ACC112 (cell line): ENCODE measurements around the gene ICAM5.

Experiments
- H2AFZ ChIP-seq: fragments of 200-600 bp; sonication (generic); one replicate; pipeline ENCODE4 v1.6.0; 2017; ENCODE audit warnings: antibody characterized with exemption, low read length; ENCODE audit not compliant: unreplicated experiment
- H3K27ac ChIP-seq: fragments of 200-600 bp; sonication (generic); 2 replicates; pipeline ENCODE4 v1.5.1; 2014; ENCODE audit warnings: low read depth, mild to moderate bottlenecking, antibody characterized with exemption, low read length, moderate library complexity
- H3K27me3 ChIP-seq: fragments of 200-600 bp; sonication (generic); 2 replicates; pipeline ENCODE4 v1.6.1; 2014; ENCODE audit warnings: mild to moderate bottlenecking, antibody characterized with exemption, low read length, moderate library complexity, mixed read lengths; ENCODE audit not compliant: insufficient read depth
- H3K36me3 ChIP-seq: fragments of 200-600 bp; sonication (generic); 2 replicates; pipeline ENCODE4 v1.6.1; 2016; ENCODE audit warnings: mild to moderate bottlenecking, antibody characterized with exemption, low read length, moderate library complexity, mixed read lengths; ENCODE audit not compliant: insufficient read depth
- H3K4me1 ChIP-seq: fragments of 200-600 bp; sonication (generic); one replicate; pipeline ENCODE4 v1.6.1; 2016; ENCODE audit warnings: low read length, mixed read lengths; ENCODE audit not compliant: insufficient read depth, unreplicated experiment, control insufficient read depth
- H3K4me3 ChIP-seq: fragments of 200-600 bp; sonication (generic); 2 replicates; pipeline ENCODE4 v1.5.1; 2014; ENCODE audit warnings: mild to moderate bottlenecking, low read depth, low read length
- H3K79me2 ChIP-seq: fragments of 200-600 bp; sonication (generic); one replicate; pipeline ENCODE4 v1.6.0; 2016; ENCODE audit warnings: low read length; ENCODE audit not compliant: control insufficient read depth, unreplicated experiment, insufficient read depth

ICAM5 gene

DNA sequence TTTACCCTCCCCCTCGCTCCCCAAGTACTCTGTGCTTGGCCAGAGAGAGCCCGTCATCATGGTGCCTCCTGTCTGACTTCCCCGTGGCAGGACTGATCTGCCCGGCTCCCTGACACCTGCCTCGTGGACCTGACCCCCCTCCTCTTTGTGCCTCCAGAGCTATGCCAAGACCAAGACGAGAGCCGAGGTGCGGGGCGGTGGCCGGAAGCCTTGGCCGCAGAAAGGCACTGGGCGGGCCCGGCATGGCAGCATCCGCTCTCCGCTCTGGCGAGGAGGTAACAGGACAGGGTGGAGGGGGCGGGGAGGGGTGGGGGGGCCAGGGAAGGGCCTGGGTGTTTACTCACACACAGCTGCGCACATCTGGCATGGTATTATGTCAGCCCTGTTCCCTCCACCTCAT, 33.2 kb upstream of the ICAM5 start:
- Histone ChIP-seq H3K79me2 (peaks cover 9% of the 10 kb centered on the region), H3K4me1 (no peaks in the 10 kb centered on the region), H2AFZ (no peak overlapping the region), H3K4me3 (no peak overlapping the region), H3K36me3 (no peaks in the 10 kb centered on the region), H3K27me3 (no peaks in the 10 kb centered on the region), H3K27ac (no peak overlapping the region)

DNA sequence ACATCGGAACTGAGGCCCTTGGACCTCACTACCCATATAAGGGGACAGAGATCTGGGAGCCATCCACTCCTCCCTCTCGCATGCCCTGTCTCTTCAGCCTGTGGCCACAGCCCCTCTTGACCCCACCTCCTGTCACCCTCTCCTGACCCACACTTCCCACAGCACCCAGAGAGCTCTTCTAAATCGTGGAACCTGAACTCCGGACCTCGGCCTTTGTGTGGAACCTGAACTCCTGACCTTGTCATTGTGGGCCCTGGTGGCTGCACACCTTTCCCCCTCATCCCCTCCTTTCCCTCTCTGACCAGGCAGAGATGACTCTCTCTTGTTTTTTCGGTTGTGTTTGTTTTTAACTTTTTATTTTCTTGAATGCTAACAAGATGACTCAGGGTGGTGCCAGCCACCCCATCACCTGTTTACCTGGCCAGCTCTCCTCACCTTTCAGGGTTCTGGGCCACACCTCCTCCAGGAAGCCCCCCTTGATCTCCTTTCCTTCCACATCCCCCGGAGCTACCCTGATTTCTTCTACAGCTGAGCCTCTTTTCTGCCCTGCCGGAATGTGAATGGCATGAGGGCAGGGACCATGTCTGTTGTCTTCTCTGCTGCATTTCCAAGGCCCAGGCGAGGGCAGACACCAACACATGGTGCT, 32.7 kb upstream of the ICAM5 start:
- no peaks in the 10 kb centered on the region for H3K27me3 ChIP-seq
- H3K79me2 ChIP-seq, result peaks cover 9% of the 10 kb centered on the region
- no peak overlapping the region for H3K4me3 ChIP-seq
- H3K27ac ChIP-seq, result no peak overlapping the region
- no peaks in the 10 kb centered on the region for H3K4me1 ChIP-seq
- no peak overlapping the region for H2AFZ ChIP-seq
- no peaks in the 10 kb centered on the region for H3K36me3 ChIP-seq

DNA sequence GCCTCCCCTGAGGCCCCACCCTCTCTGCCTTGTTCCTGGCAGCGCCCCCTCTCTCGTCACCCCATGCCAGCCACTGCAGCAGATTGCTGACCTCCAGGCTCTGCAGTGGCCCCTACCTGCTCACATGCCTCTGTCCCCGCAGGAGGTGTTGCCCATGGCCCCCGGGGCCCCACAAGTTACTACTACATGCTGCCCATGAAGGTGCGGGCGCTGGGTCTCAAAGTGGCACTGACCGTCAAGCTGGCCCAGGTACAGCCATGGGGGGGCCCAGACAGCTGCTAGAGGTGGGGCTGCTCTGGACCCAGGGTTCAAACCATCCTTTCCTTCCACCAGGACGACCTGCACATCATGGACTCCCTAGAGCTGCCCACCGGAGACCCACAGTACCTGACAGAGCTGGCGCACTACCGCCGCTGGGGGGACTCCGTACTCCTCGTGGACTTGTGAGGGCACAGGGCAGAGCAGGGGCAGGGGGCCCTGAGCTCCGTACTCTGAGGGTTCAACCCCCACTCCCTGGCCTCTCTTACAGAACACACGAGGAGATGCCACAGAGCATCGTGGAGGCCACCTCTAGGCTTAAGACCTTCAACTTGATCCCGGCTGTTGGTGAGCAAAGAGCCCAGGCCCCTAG, 31.6 kb upstream of the ICAM5 start:
- H3K27ac ChIP-seq, result no peak overlapping the region
- no peaks in the 10 kb centered on the region for H3K36me3 ChIP-seq
- no peaks in the 10 kb centered on the region for H3K4me1 ChIP-seq
- H3K27me3 ChIP-seq, result no peaks in the 10 kb centered on the region
- no peaks in the 10 kb centered on the region for H3K79me2 ChIP-seq
- H2AFZ ChIP-seq, result no peak overlapping the region
- H3K4me3 ChIP-seq, result no peak overlapping the region

DNA sequence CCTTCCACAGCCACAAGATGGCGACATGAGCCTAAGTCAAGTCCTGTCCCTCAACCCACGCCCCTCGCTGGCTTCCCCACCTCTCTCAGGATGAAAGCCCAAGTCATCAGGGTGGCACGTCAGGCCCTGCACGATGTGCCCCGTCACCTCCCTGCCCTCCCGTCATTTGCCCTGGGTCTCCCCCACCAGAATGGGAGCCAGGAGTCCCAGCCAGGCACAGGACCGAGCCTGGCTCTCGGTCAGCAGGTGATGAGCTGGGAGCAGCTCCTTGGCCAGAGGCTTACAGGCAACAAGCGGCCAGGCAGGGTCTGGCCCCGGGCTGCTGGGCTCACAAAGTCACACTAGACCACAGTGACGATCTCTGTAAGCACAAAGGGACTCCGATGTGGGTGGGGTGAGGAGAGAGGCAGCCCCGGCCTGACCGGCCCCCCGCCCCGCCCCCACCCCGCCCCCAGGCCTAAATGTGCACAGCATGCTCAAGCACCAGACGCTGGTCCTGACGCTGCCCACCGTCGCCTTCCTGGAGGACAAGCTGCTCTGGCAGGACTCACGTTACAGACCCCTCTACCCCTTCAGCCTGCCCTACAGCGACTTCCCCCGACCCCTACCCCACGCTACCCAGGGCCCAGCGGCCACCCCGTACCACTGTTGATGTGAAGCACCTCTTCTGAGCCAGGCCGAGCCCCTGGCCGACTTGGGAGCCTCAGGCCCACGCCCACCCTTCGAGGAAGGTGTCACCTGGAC, 30.4 kb upstream of the ICAM5 start:
- Histone ChIP-seq H3K27me3 (no peaks in the 10 kb centered on the region), H3K27ac (no peak overlapping the region), H2AFZ (no peak overlapping the region), H3K36me3 (no peaks in the 10 kb centered on the region), H3K4me3 (no peak overlapping the region), H3K79me2 (no peaks in the 10 kb centered on the region), H3K4me1 (no peaks in the 10 kb centered on the region)

- no peaks in the 10 kb centered on the region for H3K79me2 ChIP-seq
- H3K27ac ChIP-seq, result no peak overlapping the region
- H2AFZ ChIP-seq, result no peak overlapping the region
- no peaks in the 10 kb centered on the region for H3K27me3 ChIP-seq
- H3K4me3 ChIP-seq, result no peak overlapping the region
- no peaks in the 10 kb centered on the region for H3K4me1 ChIP-seq
- H3K36me3 ChIP-seq, result no peaks in the 10 kb centered on the region
These were observed 29.6 kb upstream of the ICAM5 start for GRCh38 chr19:10260141-10260584.

- Histone ChIP-seq H3K4me3 (no peak overlapping the region), H2AFZ (no peak overlapping the region), H3K36me3 (no peaks in the 10 kb centered on the region), H3K4me1 (no peaks in the 10 kb centered on the region), H3K79me2 (no peaks in the 10 kb centered on the region), H3K27ac (no peak overlapping the region), H3K27me3 (no peaks in the 10 kb centered on the region)
These were observed 27.0 kb upstream of the ICAM5 start for GRCh38 chr19:10262771-10263170.

- Histone ChIP-seq H3K79me2 (peaks cover 8% of the 10 kb centered on the region), H3K27me3 (no peaks in the 10 kb centered on the region), H3K36me3 (no peaks in the 10 kb centered on the region), H3K27ac (no peak overlapping the region), H3K4me3 (no peak overlapping the region), H2AFZ (no peak overlapping the region), H3K4me1 (no peaks in the 10 kb centered on the region)
These were observed 23.0 kb upstream of the ICAM5 start for GRCh38 chr19:10266706-10267105.

GRCh38 chr19:10268071-10268470, 21.7 kb upstream of the ICAM5 start:
- peaks cover 3% of the 10 kb centered on the region for H3K4me1 ChIP-seq
- H3K27ac ChIP-seq, result no peak overlapping the region
- H3K4me3 ChIP-seq, result no peak overlapping the region
- no peaks in the 10 kb centered on the region for H3K36me3 ChIP-seq
- H3K27me3 ChIP-seq, result no peaks in the 10 kb centered on the region
- H2AFZ ChIP-seq, result no peak overlapping the region
- H3K79me2 ChIP-seq, result peaks cover 18% of the 10 kb centered on the region

- peak overlapping the region; percentile 84; the same call in 1 of the 2 replicates for H3K27ac ChIP-seq
- H3K4me1 ChIP-seq, result peaks cover 3% of the 10 kb centered on the region
- peak overlapping the region; percentile 80 for H3K4me3 ChIP-seq
- no peaks in the 10 kb centered on the region for H3K27me3 ChIP-seq
- H3K79me2 ChIP-seq, result peaks cover 18% of the 10 kb centered on the region
- peak overlapping the region; percentile 7 for H2AFZ ChIP-seq
- H3K36me3 ChIP-seq, result peaks cover under 1% of the 10 kb centered on the region; the same call in 1 of the 2 replicates
These were observed 20.2 kb upstream of the ICAM5 start for GRCh38 chr19:10269333-10270179.

DNA sequence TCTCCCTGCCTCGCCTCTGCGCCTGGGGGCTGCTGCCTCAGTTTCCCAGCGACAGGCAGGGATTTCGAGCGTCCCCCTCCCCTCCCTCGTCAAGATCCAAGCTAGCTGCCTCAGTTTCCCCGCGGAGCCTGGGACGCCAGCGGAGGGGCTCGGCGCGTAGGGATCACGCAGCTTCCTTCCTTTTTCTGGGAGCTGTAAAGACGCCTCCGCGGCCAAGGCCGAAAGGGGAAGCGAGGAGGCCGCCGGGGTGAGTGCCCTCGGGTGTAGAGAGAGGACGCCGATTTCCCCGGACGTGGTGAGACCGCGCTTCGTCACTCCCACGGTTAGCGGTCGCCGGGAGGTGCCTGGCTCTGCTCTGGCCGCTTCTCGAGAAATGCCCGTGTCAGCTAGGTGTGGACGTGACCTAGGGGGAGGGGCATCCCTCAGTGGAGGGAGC, 19.6 kb upstream of the ICAM5 start:
- peak overlapping the region; percentile 80 for H3K4me3 ChIP-seq
- H3K36me3 ChIP-seq, result peaks cover 3% of the 10 kb centered on the region; the same call in 1 of the 2 replicates
- peaks cover 18% of the 10 kb centered on the region for H3K79me2 ChIP-seq
- no peaks in the 10 kb centered on the region for H3K27me3 ChIP-seq
- peaks cover 3% of the 10 kb centered on the region for H3K4me1 ChIP-seq
- H2AFZ ChIP-seq, result peak overlapping the region; percentile 7
- peak overlapping the region; percentile 84; the same call in 1 of the 2 replicates for H3K27ac ChIP-seq
